PC-3 (cell line): ENCODE measurements around the gene INSIG1. TPM values are rescaled to one million over a fixed set of nuclear protein-coding genes. Genes with fewer than 3 reads are reported as not detected.

ENCODE experiments used
- ATAC-seq: fragments of 200-7000 bp; cut with Tn5 transposase; 2 replicates; pipeline ENCODE4 v1.9.1; 2020; ENCODE audit warnings: mild to moderate bottlenecking, moderate library complexity
- BruUV-seq: library from RNA; stranded (reverse); fragments of 400-500 nt; replicated peaks from 2 replicates; lab custom pipeline; 2021; lab: Mats Ljungman, UMichigan
- CTCF ChIA-PET: fragments of 300-600 bp; sonication (Branson Sonifier 250); formaldehyde crosslinking; loops from one replicate; lab custom pipeline; 2022; ENCODE audit warnings: antibody characterized with exemption; lab: Charles Lee
- POLR2A ChIA-PET: fragments of 300-600 bp; sonication (Branson Sonifier 250); formaldehyde crosslinking; loops from one replicate; lab custom pipeline; 2022; ENCODE audit warnings: antibody characterized with exemption; ENCODE audit not compliant: unreplicated experiment; lab: Charles Lee
- DNase-seq: peaks from one replicate; pipeline ENCODE4 v3.0.0-alpha.2; 2015
- H2AFZ ChIP-seq: fragments of 300-600 bp; sonication (generic); 2 replicates; pipeline ENCODE4 v1.6.0; 2016; ENCODE audit warnings: antibody characterized with exemption, low read length
- H3F3A ChIP-seq: fragments of 300-600 bp; sonication (generic); one replicate; pipeline ENCODE4 v1.6.0; 2017; ENCODE audit warnings: antibody characterized with exemption, low read length, control low read depth, mild to moderate bottlenecking; ENCODE audit not compliant: unreplicated experiment
- H3K27ac ChIP-seq: fragments of 300-600 bp; sonication (generic); 2 replicates; pipeline ENCODE4 v1.5.1; 2016; ENCODE audit warnings: mild to moderate bottlenecking, low read length
- H3K27me3 ChIP-seq: fragments of 300-600 bp; sonication (generic); 2 replicates; pipeline ENCODE4 v1.6.1; 2016; ENCODE audit warnings: low read length, mixed read lengths
- H3K36me3 ChIP-seq: fragments of 300-600 bp; sonication (generic); 2 replicates; pipeline ENCODE4 v1.6.1; 2016; ENCODE audit warnings: low read depth, mixed run types, low read length, mixed read lengths
- H3K4me1 ChIP-seq: fragments of 300-600 bp; sonication (generic); 2 replicates; pipeline ENCODE4 v1.5.1; 2016; ENCODE audit warnings: low read length; ENCODE audit not compliant: insufficient read depth
- H3K4me2 ChIP-seq: fragments of 300-600 bp; sonication (generic); 2 replicates; pipeline ENCODE4 v1.6.0; 2016; ENCODE audit warnings: low read length
- H3K4me3 ChIP-seq: fragments of 300-600 bp; sonication (generic); 2 replicates; pipeline ENCODE4 v1.5.1; 2016; ENCODE audit warnings: mild to moderate bottlenecking, low read length, mixed read lengths
- H3K79me2 ChIP-seq: fragments of 300-600 bp; sonication (generic); 2 replicates; pipeline ENCODE4 v1.6.1; 2017; ENCODE audit warnings: low read length, mixed read lengths
- H3K9ac ChIP-seq: fragments of 300-600 bp; sonication (generic); 2 replicates; pipeline ENCODE4 v1.6.0; 2016; ENCODE audit warnings: mild to moderate bottlenecking, low read length
- H3K9me2 ChIP-seq: fragments of 300-600 bp; sonication (generic); replicated peaks from 2 replicates; pipeline ENCODE4 v1.6.1; 2016; ENCODE audit warnings: mixed run types, low read length, mixed read lengths
- H3K9me3 ChIP-seq: fragments of 300-600 bp; sonication (generic); 2 replicates; pipeline ENCODE4 v1.6.1; 2016; ENCODE audit warnings: low read length, mixed read lengths
- H4K20me1 ChIP-seq: fragments of 300-600 bp; sonication (generic); 2 replicates; pipeline ENCODE4 v1.6.1; 2016; ENCODE audit warnings: low read length, mixed read lengths
- EZH2 ChIP-seq: fragments of 300-600 bp; sonication (generic); IDR thresholded peaks from one replicate; pipeline ENCODE4 v1.6.1; 2017; ENCODE audit warnings: antibody characterized with exemption, mild to moderate bottlenecking, low read length; ENCODE audit not compliant: unreplicated experiment
- EZH2phosphoT487 ChIP-seq: fragments of 300-600 bp; sonication (generic); IDR thresholded peaks from 2 replicates; pipeline ENCODE4 v1.6.1; 2018; ENCODE audit warnings: mild to moderate bottlenecking, antibody characterized with exemption, low read length, borderline replicate concordance
- intact Hi-C: fragments of 100-400 bp; cut with micrococcal nuclease; formaldehyde crosslinking; loops from 2 replicates; pipeline ENCODE4 v1.9.0; 2023
- total RNA-seq: library from RNA; depleted of rRNA; stranded (reverse); fragments of >200 nt; gene quantifications from 2 replicates; pipeline ENCODE4 v1.2.3, GENCODE V29; 2014
- TF ChIP-seq, protein P1 (sequence below): fragments of 300-600 bp; sonication (generic); conservative IDR thresholded peaks from 2 replicates; pipeline ENCODE4 v1.5.1; 2017; ENCODE audit warnings: antibody characterized with exemption, low read depth, mild to moderate bottlenecking, low read length

The INSIG1 gene
- total RNA-seq, 1 experiment from 2014 or later = 83.3 TPM

- Histone ChIP-seq H3K4me1 (peaks cover 11% of the 10 kb centered on the region), H3K27me3 (peaks cover 8% of the 10 kb centered on the region; the same call in 1 of the 2 replicates), H3F3A (no peaks in the 10 kb centered on the region), H3K4me2 (no peak overlapping the region), H3K36me3 (no peaks in the 10 kb centered on the region), H3K9ac (no peak overlapping the region), H3K27ac (no peak overlapping the region), H3K9me2 (no peaks in the 10 kb centered on the region), H4K20me1 (no peaks in the 10 kb centered on the region), H3K4me3 (no peak overlapping the region), H2AFZ (no peak overlapping the region), H3K9me3 (no peaks in the 10 kb centered on the region), H3K79me2 (no peaks in the 10 kb centered on the region)
- DNase-seq (no peak), ATAC-seq (no peak)
- no peak for TF ChIP-seq EZH2
- intact Hi-C loops = no loop called here
- no TSS peak for BruUV-seq
- ChIA-PET POLR2A (no interaction called here), CTCF (no interaction called here)
These were observed 7.7 kb upstream of the INSIG1 start for GRCh38 chr7:155289949-155290501.

DNA sequence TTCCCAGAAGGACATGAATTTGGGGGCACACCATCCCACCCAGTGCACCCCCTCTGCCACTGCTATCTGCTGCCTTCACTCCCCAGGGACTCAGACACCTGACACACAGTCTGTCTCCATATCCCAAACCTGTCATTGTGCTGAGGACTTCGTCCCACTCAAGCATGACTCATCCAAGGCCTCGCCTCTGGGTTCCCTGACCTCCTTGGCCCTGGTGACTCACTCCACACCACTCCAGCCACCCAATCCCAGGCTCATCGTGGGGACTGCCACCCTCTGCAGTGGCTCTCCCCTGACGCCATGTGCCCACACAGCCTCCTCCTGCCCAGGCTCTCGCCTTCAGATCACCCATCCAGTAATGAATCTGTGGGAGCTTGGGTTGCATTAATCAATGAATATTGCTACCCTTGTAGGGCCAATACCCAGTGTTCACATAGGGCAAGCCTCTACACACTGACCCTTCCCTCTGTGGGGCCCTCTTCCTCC is 6.6 kb upstream of the INSIG1 start:
- Histone ChIP-seq H3K27me3 (no peaks in the 10 kb centered on the region), H4K20me1 (no peaks in the 10 kb centered on the region), H3K9me3 (no peaks in the 10 kb centered on the region), H3K4me2 (no peak overlapping the region), H3K9ac (no peak overlapping the region), H3F3A (no peaks in the 10 kb centered on the region), H3K36me3 (no peaks in the 10 kb centered on the region), H3K4me3 (no peak overlapping the region), H3K4me1 (peaks cover 11% of the 10 kb centered on the region), H2AFZ (no peak overlapping the region), H3K79me2 (no peaks in the 10 kb centered on the region), H3K27ac (no peak overlapping the region; the same call in 1 of the 2 replicates), H3K9me2 (no peaks in the 10 kb centered on the region)
- CTCF ChIA-PET = no interaction called here
- POLR2A ChIA-PET = no interaction called here
- intact Hi-C loops = no loop called here
- no TSS peak for BruUV-seq
- ATAC-seq (peak; percentile 93), DNase-seq (peak; percentile 67)
- TF ChIP-seq, protein P1, sequence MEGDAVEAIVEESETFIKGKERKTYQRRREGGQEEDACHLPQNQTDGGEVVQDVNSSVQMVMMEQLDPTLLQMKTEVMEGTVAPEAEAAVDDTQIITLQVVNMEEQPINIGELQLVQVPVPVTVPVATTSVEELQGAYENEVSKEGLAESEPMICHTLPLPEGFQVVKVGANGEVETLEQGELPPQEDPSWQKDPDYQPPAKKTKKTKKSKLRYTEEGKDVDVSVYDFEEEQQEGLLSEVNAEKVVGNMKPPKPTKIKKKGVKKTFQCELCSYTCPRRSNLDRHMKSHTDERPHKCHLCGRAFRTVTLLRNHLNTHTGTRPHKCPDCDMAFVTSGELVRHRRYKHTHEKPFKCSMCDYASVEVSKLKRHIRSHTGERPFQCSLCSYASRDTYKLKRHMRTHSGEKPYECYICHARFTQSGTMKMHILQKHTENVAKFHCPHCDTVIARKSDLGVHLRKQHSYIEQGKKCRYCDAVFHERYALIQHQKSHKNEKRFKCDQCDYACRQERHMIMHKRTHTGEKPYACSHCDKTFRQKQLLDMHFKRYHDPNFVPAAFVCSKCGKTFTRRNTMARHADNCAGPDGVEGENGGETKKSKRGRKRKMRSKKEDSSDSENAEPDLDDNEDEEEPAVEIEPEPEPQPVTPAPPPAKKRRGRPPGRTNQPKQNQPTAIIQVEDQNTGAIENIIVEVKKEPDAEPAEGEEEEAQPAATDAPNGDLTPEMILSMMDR = no peak
- no peak for TF ChIP-seq EZH2
- no peak for TF ChIP-seq EZH2phosphoT487

DNA sequence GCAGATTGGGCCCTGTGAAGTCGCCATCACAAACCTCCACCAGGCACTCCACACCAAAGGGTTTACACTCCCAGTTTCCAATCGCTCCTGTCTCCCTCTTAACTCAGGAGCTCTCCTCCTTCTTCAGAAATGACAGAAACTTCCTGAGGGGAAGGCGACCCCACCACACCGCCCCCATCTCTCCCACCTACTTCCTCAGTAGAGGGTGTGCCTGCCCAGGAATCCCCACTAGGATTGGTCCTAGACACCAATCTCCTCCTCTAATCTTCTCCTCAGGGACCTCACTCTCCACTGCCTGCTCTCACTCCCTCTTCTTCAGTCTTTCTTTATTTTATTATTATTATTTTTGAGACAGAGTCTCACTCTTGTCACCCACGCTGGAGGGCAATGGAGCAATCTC is 5.9 kb upstream of the INSIG1 start:
- TF ChIP-seq, protein P1 = no peak
- TF ChIP-seq EZH2phosphoT487 (no peak), EZH2 (no peak)
- no peak overlapping the region for H2AFZ ChIP-seq
- POLR2A ChIA-PET = no interaction called here

More for the DNA sequence above, 5.9 kb upstream of the INSIG1 start:
- no peaks in the 10 kb centered on the region for H3K27me3 ChIP-seq
- H3K79me2 ChIP-seq = no peaks in the 10 kb centered on the region
- no peak overlapping the region for H3K4me2 ChIP-seq
- peaks cover 17% of the 10 kb centered on the region for H3K4me1 ChIP-seq
- H3K9ac ChIP-seq = no peak overlapping the region
- no peaks in the 10 kb centered on the region for H4K20me1 ChIP-seq
- no peak for DNase-seq
- no peak overlapping the region for H3K4me3 ChIP-seq
- CTCF ChIA-PET = no interaction called here
- BruUV-seq = no TSS peak
- intact Hi-C loops = no loop called here
- H3F3A ChIP-seq = no peaks in the 10 kb centered on the region
- no peak overlapping the region; the same call in 1 of the 2 replicates for H3K27ac ChIP-seq
- no peaks in the 10 kb centered on the region for H3K9me2 ChIP-seq
- H3K9me3 ChIP-seq = no peaks in the 10 kb centered on the region
- H3K36me3 ChIP-seq = no peaks in the 10 kb centered on the region
- ATAC-seq = no peak
